HAP-1 (cell line): ENCODE results near the gene MATN1.

ENCODE experiments used
- DNase-seq, 2 experiments: peaks; one replicate each; pipeline ENCODE4 v3.0.0-alpha.2; 2016 to 2020; ENCODE audit warnings: low spot score in 2 of 2
- H3K27me3 ChIP-seq: fragments of 250-450 bp; sonication (Bioruptor Pico); 2 replicates; pipeline ENCODE4 v1.5.1; 2020; ENCODE audit warnings: low read depth, mild to moderate bottlenecking, moderate library complexity
- H3K36me3 ChIP-seq: fragments of 250-450 bp; sonication (Bioruptor Pico); replicated peaks from 2 replicates; pipeline ENCODE4 v1.5.1; 2020; ENCODE audit warnings: mild to moderate bottlenecking
- H3K4me1 ChIP-seq: fragments of 250-450 bp; sonication (Bioruptor Pico); 2 replicates; pipeline ENCODE4 v1.5.1; 2020; ENCODE audit warnings: mild to moderate bottlenecking
- H3K4me3 ChIP-seq: fragments of 250-450 bp; sonication (Bioruptor Pico); 2 replicates; pipeline ENCODE4 v1.5.1; 2020; ENCODE audit warnings: mild to moderate bottlenecking, moderate library complexity
- H3K9me3 ChIP-seq: fragments of 250-450 bp; sonication (Bioruptor Pico); 2 replicates; pipeline ENCODE4 v1.5.1; 2020; ENCODE audit warnings: mild to moderate bottlenecking, moderate library complexity
- in situ Hi-C: fragments of 300-500 bp; cut with MboI; formaldehyde crosslinking; loops from 3 replicates; pipeline ENCODE4 v1.14.3; 2020; ENCODE audit warnings: low sequenced_read_pairs, inconsistent platforms, mixed read lengths

MATN1 gene

GRCh38 chr1:30745156-30745833 is 21.9 kb upstream of the MATN1 start:
- H3K36me3 ChIP-seq: no peaks in the 10 kb centered on the region
- no peaks in the 10 kb centered on the region for H3K27me3 ChIP-seq
- in situ Hi-C loops: no loop called here
- H3K4me1 ChIP-seq: no peaks in the 10 kb centered on the region
- no peak for DNase-seq
- no peaks in the 10 kb centered on the region for H3K9me3 ChIP-seq
- no peak overlapping the region for H3K4me3 ChIP-seq

GRCh38 chr1:30744060-30744756 is 20.8 kb upstream of the MATN1 start:
- H3K9me3 ChIP-seq: no peaks in the 10 kb centered on the region
- in situ Hi-C loops: no loop called here
- DNase-seq: no peak
- H3K4me1 ChIP-seq: no peaks in the 10 kb centered on the region
- H3K27me3 ChIP-seq: no peaks in the 10 kb centered on the region
- no peak overlapping the region for H3K4me3 ChIP-seq
- H3K36me3 ChIP-seq: no peaks in the 10 kb centered on the region

- in situ Hi-C loops: no loop called here
- Histone ChIP-seq H3K27me3 (no peaks in the 10 kb centered on the region), H3K9me3 (no peaks in the 10 kb centered on the region), H3K4me1 (no peaks in the 10 kb centered on the region), H3K36me3 (no peaks in the 10 kb centered on the region), H3K4me3 (no peak overlapping the region)
- no peak for DNase-seq
These were observed 20.2 kb upstream of the MATN1 start for GRCh38 chr1:30743584-30744059.

- Histone ChIP-seq H3K36me3 (no peaks in the 10 kb centered on the region), H3K27me3 (no peaks in the 10 kb centered on the region), H3K9me3 (no peaks in the 10 kb centered on the region), H3K4me3 (no peak overlapping the region), H3K4me1 (no peaks in the 10 kb centered on the region)
- no peak for DNase-seq
- in situ Hi-C loops: no loop called here
These were observed 19.7 kb upstream of the MATN1 start for GRCh38 chr1:30742963-30743559.

- Histone ChIP-seq H3K4me1 (no peaks in the 10 kb centered on the region), H3K36me3 (no peaks in the 10 kb centered on the region), H3K9me3 (no peaks in the 10 kb centered on the region), H3K4me3 (no peak overlapping the region), H3K27me3 (no peaks in the 10 kb centered on the region)
- no peak for DNase-seq
- in situ Hi-C loops: no loop called here
These were observed 19.0 kb upstream of the MATN1 start for GRCh38 chr1:30742300-30742962.

GRCh38 chr1:30741239-30741894 is 18.0 kb upstream of the MATN1 start:
- Histone ChIP-seq H3K4me1 (no peaks in the 10 kb centered on the region), H3K9me3 (no peaks in the 10 kb centered on the region), H3K27me3 (no peaks in the 10 kb centered on the region), H3K36me3 (no peaks in the 10 kb centered on the region), H3K4me3 (no peak overlapping the region)
- no peak for DNase-seq
- in situ Hi-C loops: no loop called here

GRCh38 chr1:30740251-30741238 is 17.2 kb upstream of the MATN1 start:
- Histone ChIP-seq H3K4me3 (no peak overlapping the region), H3K9me3 (no peaks in the 10 kb centered on the region), H3K4me1 (no peaks in the 10 kb centered on the region), H3K36me3 (no peaks in the 10 kb centered on the region), H3K27me3 (no peaks in the 10 kb centered on the region)
- in situ Hi-C loops: no loop called here
- DNase-seq: no peak

- Histone ChIP-seq H3K27me3 (no peaks in the 10 kb centered on the region), H3K4me1 (no peaks in the 10 kb centered on the region), H3K9me3 (no peaks in the 10 kb centered on the region), H3K36me3 (no peaks in the 10 kb centered on the region), H3K4me3 (no peak overlapping the region)
- DNase-seq: no peak
- in situ Hi-C loops: no loop called here
These were observed 16.2 kb upstream of the MATN1 start for GRCh38 chr1:30739601-30740000.

- H3K36me3 ChIP-seq: no peaks in the 10 kb centered on the region
- no peak overlapping the region for H3K4me3 ChIP-seq
- no peaks in the 10 kb centered on the region for H3K27me3 ChIP-seq
- no peak for DNase-seq
- H3K9me3 ChIP-seq: no peaks in the 10 kb centered on the region
- in situ Hi-C loops: no loop called here
- no peaks in the 10 kb centered on the region for H3K4me1 ChIP-seq
These were observed 15.6 kb upstream of the MATN1 start for GRCh38 chr1:30738715-30739559.

GRCh38 chr1:30738040-30738714 is 14.8 kb upstream of the MATN1 start:
- DNase-seq: no peak
- in situ Hi-C loops: no loop called here
- no peak overlapping the region for H3K4me3 ChIP-seq
- no peaks in the 10 kb centered on the region for H3K27me3 ChIP-seq
- no peaks in the 10 kb centered on the region for H3K9me3 ChIP-seq
- no peaks in the 10 kb centered on the region for H3K4me1 ChIP-seq
- H3K36me3 ChIP-seq: no peaks in the 10 kb centered on the region

- H3K36me3 ChIP-seq: no peaks in the 10 kb centered on the region
- H3K4me3 ChIP-seq: no peak overlapping the region
- in situ Hi-C loops: no loop called here
- H3K27me3 ChIP-seq: no peaks in the 10 kb centered on the region
- no peaks in the 10 kb centered on the region for H3K4me1 ChIP-seq
- no peak for DNase-seq
- H3K9me3 ChIP-seq: no peaks in the 10 kb centered on the region
These were observed 14.1 kb upstream of the MATN1 start for GRCh38 chr1:30737357-30738039.
